Caco-2 (cell line): ENCODE data around the gene FBXO28. TPM values are rescaled to one million over a fixed set of nuclear protein-coding genes. Genes with fewer than 3 reads are reported as not detected.

Experiments
- BruUV-seq: library from RNA; stranded (reverse); fragments of 400-500 nt; replicated peaks from 2 replicates; lab custom pipeline; 2021; lab: Mats Ljungman, UMichigan
- CTCF ChIA-PET: fragments of 300-600 bp; sonication (Branson Sonifier 250); formaldehyde crosslinking; loops from one replicate; lab custom pipeline; 2022; ENCODE audit warnings: antibody characterized with exemption; lab: Charles Lee
- POLR2A ChIA-PET: fragments of 300-600 bp; sonication (Branson Sonifier 250); formaldehyde crosslinking; loops from one replicate; lab custom pipeline; 2022; ENCODE audit warnings: antibody characterized with exemption; lab: Charles Lee
- DNase-seq, 2 experiments: peaks; one replicate each; pipeline versions ENCODE4 v3.0.0 to v3.0.0-alpha.2; 2020 to 2022
- H3K27me3 ChIP-seq: replicated peaks from 2 replicates; pipeline ENCODE4 v1.6.0; 2011; ENCODE audit warnings: low read length; ENCODE audit not compliant: control insufficient read depth, insufficient read depth
- H3K36me3 ChIP-seq: 2 replicates; pipeline ENCODE4 v1.5.1; 2011; ENCODE audit warnings: low read length; ENCODE audit not compliant: control insufficient read depth, insufficient read depth
- H3K4me1 ChIP-seq: fragments of 250-450 bp; sonication (Bioruptor Pico); 2 replicates; pipeline ENCODE4 v1.5.1; 2020; ENCODE audit warnings: mild to moderate bottlenecking
- H3K4me3 ChIP-seq: 2 replicates; pipeline ENCODE4 v1.5.1; 2011; ENCODE audit warnings: low read depth, mild to moderate bottlenecking, control low read depth, low read length
- H3K9me3 ChIP-seq: fragments of 250-450 bp; sonication (Bioruptor Pico); 2 replicates; pipeline ENCODE4 v1.5.1; 2020; ENCODE audit warnings: mild to moderate bottlenecking, moderate library complexity
- H3K27ac Mint-ChIP-seq: one replicate; pipeline ENCODE4 v1.8.0; 2022; ENCODE audit warnings: mixed read lengths; ENCODE audit not compliant: unreplicated experiment
- H3K27me3 Mint-ChIP-seq: one replicate; pipeline ENCODE4 v1.8.0; 2022; ENCODE audit warnings: mixed read lengths; ENCODE audit not compliant: insufficient read depth, unreplicated experiment
- H3K36me3 Mint-ChIP-seq: one replicate; pipeline ENCODE4 v1.8.0; 2022; ENCODE audit warnings: mild to moderate bottlenecking, mixed read lengths; ENCODE audit not compliant: insufficient read depth, unreplicated experiment
- H3K4me1 Mint-ChIP-seq: one replicate; pipeline ENCODE4 v1.8.0; 2022; ENCODE audit warnings: low read depth, mixed read lengths; ENCODE audit not compliant: unreplicated experiment
- H3K4me3 Mint-ChIP-seq: one replicate; pipeline ENCODE4 v1.8.0; 2022; ENCODE audit warnings: mild to moderate bottlenecking, moderate library complexity, mixed read lengths; ENCODE audit not compliant: unreplicated experiment
- H3K9me3 Mint-ChIP-seq: one replicate; pipeline ENCODE4 v1.8.0; 2022; ENCODE audit warnings: mixed read lengths; ENCODE audit not compliant: unreplicated experiment
- CTCF ChIP-seq, 2 experiments: fragments of 200-600 bp in 1 of 2; IDR thresholded peaks; 1 replicate in 1 of 2; 2 replicates in 1 of 2; pipeline versions ENCODE4 v1.5.1 to v1.8.0; 2011 to 2022; ENCODE audit warnings: antibody characterized with exemption in 1 of 2, control low read depth in 1 of 2, inconsistent platforms in 1 of 2, low read depth in 1 of 2, low read length in 1 of 2, mild to moderate bottlenecking in 1 of 2, moderate library complexity in 1 of 2; ENCODE audit not compliant: insufficient read depth in 1 of 2, severe bottlenecking in 1 of 2, unreplicated experiment in 1 of 2
- intact Hi-C: fragments of 100-400 bp; cut with micrococcal nuclease; formaldehyde crosslinking; loops from one replicate; pipeline ENCODE4 v1.10.0; 2022; ENCODE audit not compliant: unreplicated experiment
- total RNA-seq: library from RNA; stranded (reverse); gene quantifications from 2 replicates; pipeline ENCODE4 v1.2.3, GENCODE V29; 2022

FBXO28 gene
- total RNA-seq, 1 experiment from 2014 or later: 31.3 TPM

- no peaks in the 10 kb centered on the region for H3K9me3 ChIP-seq
- H3K4me3 ChIP-seq: no peak overlapping the region
- H3K27ac Mint-ChIP-seq: no peak overlapping the region
- no peaks in the 10 kb centered on the region for H3K9me3 Mint-ChIP-seq
- BruUV-seq: no TSS peak
- H3K36me3 Mint-ChIP-seq: peaks cover 6% of the 10 kb centered on the region
- H3K27me3 Mint-ChIP-seq: no peaks in the 10 kb centered on the region
- no peak for DNase-seq
- 0 out of 2 replicates have a peak, but pooled peaks cover 7% of the 10 kb centered on the region for H3K4me1 ChIP-seq
- CTCF ChIA-PET: no interaction called here
- no peaks in the 10 kb centered on the region; the same call in 1 of the 2 replicates for H3K36me3 ChIP-seq
- peaks cover 13% of the 10 kb centered on the region for H3K4me1 Mint-ChIP-seq
- no peak overlapping the region for H3K4me3 Mint-ChIP-seq
- intact Hi-C loops: no loop called here
- POLR2A ChIA-PET: no interaction called here
- no peak for TF ChIP-seq CTCF (IDR thresholded peaks at IDR 0.05; ENCODE audit: insufficient read depth in 1 of 2, low read depth in 1 of 2, low read length in 1 of 2, severe bottlenecking in 1 of 2, unreplicated experiment in 1 of 2)
- no peaks in the 10 kb centered on the region for H3K27me3 ChIP-seq
Measured at GRCh38 chr1:224151117-224151516, 37.2 kb downstream of the FBXO28 start.

- Mint-ChIP-seq H3K27me3 (no peaks in the 10 kb centered on the region), H3K4me1 (no peaks in the 10 kb centered on the region), H3K4me3 (no peak overlapping the region), H3K27ac (no peak overlapping the region), H3K36me3 (peaks cover 28% of the 10 kb centered on the region), H3K9me3 (no peaks in the 10 kb centered on the region)
- POLR2A ChIA-PET: no interaction called here
- H3K27me3 ChIP-seq: no peaks in the 10 kb centered on the region
- DNase-seq: no peak
- H3K4me3 ChIP-seq: no peak overlapping the region
- no TSS peak for BruUV-seq
- no peaks in the 10 kb centered on the region for H3K4me1 ChIP-seq
- no peak for TF ChIP-seq CTCF (IDR thresholded peaks at IDR 0.05; ENCODE audit: insufficient read depth in 1 of 2, low read depth in 1 of 2, low read length in 1 of 2, severe bottlenecking in 1 of 2, unreplicated experiment in 1 of 2)
- CTCF ChIA-PET: no interaction called here
- H3K36me3 ChIP-seq: no peaks in the 10 kb centered on the region
- H3K9me3 ChIP-seq: no peaks in the 10 kb centered on the region
- intact Hi-C loops: no loop called here
Measured at GRCh38 chr1:224157316-224157715, 43.4 kb downstream of the FBXO28 start.

GRCh38 chr1:224159541-224159940 is 45.6 kb downstream of the FBXO28 start:
- H3K4me3 Mint-ChIP-seq: no peak overlapping the region
- H3K36me3 Mint-ChIP-seq: peaks cover 28% of the 10 kb centered on the region
- ChIA-PET POLR2A (no interaction called here), CTCF (no interaction called here)
- H3K27me3 ChIP-seq: no peaks in the 10 kb centered on the region
- no peaks in the 10 kb centered on the region for H3K4me1 Mint-ChIP-seq
- H3K9me3 ChIP-seq: no peaks in the 10 kb centered on the region
- H3K9me3 Mint-ChIP-seq: no peaks in the 10 kb centered on the region
- H3K27ac Mint-ChIP-seq: no peak overlapping the region
- intact Hi-C loops: no loop called here
- H3K4me1 ChIP-seq: no peaks in the 10 kb centered on the region
- no peak for DNase-seq
- H3K27me3 Mint-ChIP-seq: no peaks in the 10 kb centered on the region
- BruUV-seq: no TSS peak
- H3K36me3 ChIP-seq: no peaks in the 10 kb centered on the region
- TF ChIP-seq CTCF (IDR thresholded peaks at IDR 0.05; ENCODE audit: insufficient read depth in 1 of 2, low read depth in 1 of 2, low read length in 1 of 2, severe bottlenecking in 1 of 2, unreplicated experiment in 1 of 2): no peak
- H3K4me3 ChIP-seq: no peak overlapping the region
